BLaER1 treated with 17β-estradiol and CSF1 and Interleukin-3, amounts not matched to agents 10 nM and 100 nM (cell line): ENCODE results near the gene AAGAB.

Experiments used
- H3K27ac ChIP-seq, 11 experiments: shearing (Covaris generic); formaldehyde crosslinking; 2 replicates each; pipeline ENCODE4 v1.8.1; 2022
- H3K27me3 ChIP-seq, 11 experiments: shearing (Covaris generic); formaldehyde crosslinking; 2 replicates each; pipeline ENCODE4 v1.8.1; 2022
- H3K36me3 ChIP-seq, 11 experiments: shearing (Covaris generic); formaldehyde crosslinking; 2 replicates each; pipeline ENCODE4 v1.8.1; 2022
- H3K4me1 ChIP-seq, 10 experiments: shearing (Covaris generic); formaldehyde crosslinking; 2 replicates each; pipeline ENCODE4 v1.8.1; 2022
- H3K4me2 ChIP-seq, 11 experiments: shearing (Covaris generic); formaldehyde crosslinking; 2 replicates each; pipeline ENCODE4 v1.8.1; 2022
- H3K4me3 ChIP-seq, 10 experiments: shearing (Covaris generic); formaldehyde crosslinking; 2 replicates each; pipeline ENCODE4 v1.8.1; 2022
- H3K9ac ChIP-seq, 11 experiments: shearing (Covaris generic); formaldehyde crosslinking; 2 replicates each; pipeline ENCODE4 v1.8.1; 2022
- H3K9me3 ChIP-seq, 11 experiments: shearing (Covaris generic); formaldehyde crosslinking; replicated peaks in 1 of 11; 2 replicates each; pipeline ENCODE4 v1.8.1; 2022
- H4K20me1 ChIP-seq, 11 experiments: shearing (Covaris generic); formaldehyde crosslinking; 2 replicates each; pipeline ENCODE4 v1.8.1; 2022
- Cebpa-rat ChIP-seq, 11 experiments: shearing (Covaris generic); IDR thresholded peaks; 2 replicates each; pipeline ENCODE4 v1.8.1; 2022

The AAGAB gene

GRCh38 chr15:67177752-67178151 is 76.7 kb downstream of the AAGAB start:
- TF ChIP-seq Cebpa-rat (IDR thresholded peaks at IDR 0.05) = peak in 2 of 11 experiments; percentile 47 to 59; a peak in 2 of 22 replicates
- Histone ChIP-seq H4K20me1 (peaks cover 3 to 96% (median 71%) of the 10 kb centered on the region in 11 experiments; a peak in 17 of 22 replicates), H3K9me3 (no peaks in the 10 kb centered on the region), H3K27me3 (no peaks in the 10 kb centered on the region), H3K36me3 (peaks cover 88 to 99% (median 98%) of the 10 kb centered on the region in 11 experiments), H3K4me3 (no peak overlapping the region), H3K4me1 (peaks cover 26 to 77% (median 60%) of the 10 kb centered on the region in 10 experiments), H3K9ac (peak overlapping the region in 7 of 11 experiments; percentile 28 to 74 (median 47); a peak in 9 of 22 replicates), H3K27ac (peak overlapping the region in 9 of 11 experiments; percentile 61 to 89 (median 85); a peak in 17 of 22 replicates), H3K4me2 (peak overlapping the region in 10 of 11 experiments; percentile 12 to 93 (median 72); a peak in 16 of 22 replicates)

- Histone ChIP-seq H3K27ac (peak overlapping the region in 10 of 11 experiments; percentile 61 to 89 (median 84); a peak in 20 of 22 replicates), H3K4me1 (peaks cover 26 to 88% (median 69%) of the 10 kb centered on the region in 10 experiments), H3K9me3 (no peaks in the 10 kb centered on the region), H3K9ac (peak overlapping the region; percentile 1 to 75 (median 68); a peak in 16 of 22 replicates), H3K4me2 (peak overlapping the region; percentile 12 to 93 (median 81); a peak in 20 of 22 replicates), H3K27me3 (no peaks in the 10 kb centered on the region), H3K36me3 (peaks cover 89 to 99% (median 98%) of the 10 kb centered on the region in 11 experiments), H4K20me1 (peaks cover 9 to 98% (median 85%) of the 10 kb centered on the region in 11 experiments; a peak in 17 of 22 replicates), H3K4me3 (0 out of 20 replicates have a peak overlapping the region, but pooled peaks of 1 of the 10 experiments have one; percentile 6)
- no peak for TF ChIP-seq Cebpa-rat (IDR thresholded peaks at IDR 0.05)
These were observed 78.1 kb downstream of the AAGAB start for GRCh38 chr15:67176195-67176971.

GRCh38 chr15:67175643-67176071 is 78.8 kb downstream of the AAGAB start:
- Histone ChIP-seq H3K36me3 (peaks cover 90 to 100% (median 99%) of the 10 kb centered on the region in 11 experiments), H4K20me1 (peaks cover 9 to 100% (median 90%) of the 10 kb centered on the region in 11 experiments; a peak in 19 of 22 replicates), H3K4me1 (peaks cover 27 to 88% (median 70%) of the 10 kb centered on the region in 10 experiments), H3K27ac (peak overlapping the region in 10 of 11 experiments; percentile 61 to 89 (median 84); a peak in 21 of 22 replicates), H3K27me3 (no peaks in the 10 kb centered on the region), H3K4me3 (peak overlapping the region in 4 of 10 experiments; percentile 6 to 21 (median 18); a peak in 4 of 20 replicates), H3K9ac (peak overlapping the region; percentile 3 to 75 (median 68); a peak in 18 of 22 replicates), H3K9me3 (no peaks in the 10 kb centered on the region), H3K4me2 (peak overlapping the region; percentile 12 to 93 (median 81); a peak in 20 of 22 replicates)
- peak; percentile 63 to 94 (median 85); a peak in 19 of 22 replicates for TF ChIP-seq Cebpa-rat (IDR thresholded peaks at IDR 0.05)

DNA sequence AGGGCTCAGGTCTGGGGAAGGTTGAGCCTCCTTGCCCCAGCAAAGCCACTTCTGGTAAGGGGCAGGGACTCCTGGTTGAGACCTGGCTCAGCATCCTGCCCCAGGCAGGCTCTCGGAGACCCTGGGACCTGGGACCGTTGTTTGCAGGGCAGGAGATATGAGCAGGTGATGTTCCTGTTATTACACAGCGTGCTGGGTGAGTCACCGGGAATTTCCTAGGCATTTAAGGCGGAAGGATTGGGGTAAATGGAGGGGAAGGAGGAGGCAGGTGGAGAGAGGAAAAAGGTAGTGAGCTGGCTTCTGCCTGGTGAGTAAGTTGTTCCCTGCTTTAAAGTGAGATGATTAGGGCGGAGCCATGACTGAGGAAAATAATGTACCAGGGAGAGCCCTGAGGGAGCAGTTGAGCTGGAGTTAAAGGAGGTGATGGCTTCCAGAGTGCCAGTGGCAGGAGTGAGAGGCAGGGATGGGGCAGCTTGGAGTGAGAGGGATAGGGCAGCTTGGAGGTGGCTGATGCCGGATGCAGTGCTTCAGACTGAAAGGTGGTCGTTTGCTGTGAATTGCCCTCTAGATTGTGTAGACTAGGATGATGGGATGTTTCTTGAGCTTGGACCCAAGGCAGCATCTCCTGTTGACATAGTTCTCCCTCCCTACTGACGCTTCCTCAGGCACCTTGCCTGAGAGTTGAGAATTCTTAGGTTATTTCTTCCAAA is 79.4 kb downstream of the AAGAB start:
- Histone ChIP-seq H3K27ac (peak overlapping the region in 10 of 11 experiments; percentile 61 to 89 (median 84); a peak in 21 of 22 replicates), H3K36me3 (peaks cover 90 to 100% (median 99%) of the 10 kb centered on the region in 11 experiments), H3K4me3 (peak overlapping the region in 5 of 10 experiments; percentile 6 to 21 (median 17); a peak in 6 of 20 replicates), H3K4me1 (peaks cover 33 to 92% (median 75%) of the 10 kb centered on the region in 10 experiments), H3K4me2 (peak overlapping the region in 10 of 11 experiments; percentile 55 to 93 (median 82); a peak in 19 of 22 replicates), H3K27me3 (no peaks in the 10 kb centered on the region), H4K20me1 (peaks cover 9 to 100% (median 91%) of the 10 kb centered on the region in 11 experiments; a peak in 19 of 22 replicates), H3K9me3 (no peaks in the 10 kb centered on the region), H3K9ac (peak overlapping the region; percentile 3 to 75 (median 68); a peak in 19 of 22 replicates)
- no peak for TF ChIP-seq Cebpa-rat (IDR thresholded peaks at IDR 0.05)

GRCh38 chr15:67174446-67174845 is 80.0 kb downstream of the AAGAB start:
- H3K27me3 ChIP-seq = no peaks in the 10 kb centered on the region
- H4K20me1 ChIP-seq = peaks cover 9 to 100% (median 91%) of the 10 kb centered on the region in 11 experiments; a peak in 20 of 22 replicates
- peaks cover 90 to 100% (median 99%) of the 10 kb centered on the region in 11 experiments for H3K36me3 ChIP-seq
- peak overlapping the region in 10 of 11 experiments; percentile 1 to 75 (median 66); a peak in 12 of 22 replicates for H3K9ac ChIP-seq
- H3K9me3 ChIP-seq = no peaks in the 10 kb centered on the region
- peak overlapping the region in 10 of 11 experiments; percentile 61 to 89 (median 84); a peak in 20 of 22 replicates for H3K27ac ChIP-seq
- H3K4me1 ChIP-seq = peaks cover 39 to 97% (median 80%) of the 10 kb centered on the region in 10 experiments
- peak overlapping the region in 3 of 10 experiments; percentile 4 to 17 (median 6); a peak in 3 of 20 replicates for H3K4me3 ChIP-seq
- TF ChIP-seq Cebpa-rat (IDR thresholded peaks at IDR 0.05) = 0 out of 22 replicates have a peak, but pooled peaks of 1 of the 11 experiments have one; percentile 11
- H3K4me2 ChIP-seq = peak overlapping the region in 9 of 11 experiments; percentile 65 to 93 (median 82); a peak in 18 of 22 replicates

DNA sequence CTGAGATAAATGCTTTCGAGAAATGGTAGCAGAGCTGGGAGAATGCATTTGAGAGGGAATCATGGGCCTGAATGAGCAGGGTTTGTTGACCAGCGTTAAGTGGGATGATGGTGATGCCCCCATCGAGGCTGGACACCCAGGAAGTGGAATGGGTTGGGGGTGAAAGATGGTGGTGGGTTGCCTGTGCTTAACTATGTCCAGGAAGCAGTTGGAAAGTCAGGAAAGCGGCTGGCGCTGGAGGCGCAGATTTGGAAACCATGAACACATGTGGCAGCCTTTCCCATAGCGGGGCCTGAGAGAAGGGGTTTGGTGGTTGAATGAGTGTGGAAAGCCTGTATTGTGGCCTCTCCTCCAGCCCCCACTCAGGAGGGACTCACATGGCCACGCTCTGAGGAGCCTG is 80.7 kb downstream of the AAGAB start:
- peak overlapping the region in 9 of 11 experiments; percentile 65 to 93 (median 82); a peak in 17 of 22 replicates for H3K4me2 ChIP-seq

DNA sequence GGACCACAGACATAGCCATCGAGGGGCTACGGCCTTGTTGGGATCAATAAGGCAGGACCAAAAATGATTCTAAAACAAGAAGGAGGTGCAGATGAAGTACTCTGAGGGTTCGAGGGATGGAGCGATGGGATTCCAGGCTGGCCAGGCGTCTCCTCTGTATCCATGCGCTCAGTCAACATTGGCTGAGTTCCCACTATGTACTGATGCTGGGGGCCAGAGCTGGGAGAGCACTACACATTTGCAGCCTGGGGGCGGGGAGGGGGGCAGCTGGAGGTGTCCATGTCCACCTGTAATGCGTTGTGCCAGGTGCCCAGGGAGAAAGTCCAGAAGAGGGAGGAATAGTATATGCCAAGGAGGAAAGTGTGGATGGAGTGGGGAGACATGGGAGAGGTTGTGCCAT is 81.5 kb downstream of the AAGAB start:
- Histone ChIP-seq H3K36me3 (peaks cover 90 to 100% (median 99%) of the 10 kb centered on the region in 11 experiments), H3K27me3 (no peaks in the 10 kb centered on the region), H3K27ac (peak overlapping the region in 7 of 11 experiments; percentile 81 to 89 (median 86); a peak in 9 of 22 replicates), H3K4me1 (peaks cover 39 to 95% (median 77%) of the 10 kb centered on the region in 10 experiments), H3K9ac (no peak overlapping the region), H3K9me3 (no peaks in the 10 kb centered on the region), H4K20me1 (peaks cover 9 to 100% (median 91%) of the 10 kb centered on the region in 11 experiments; a peak in 20 of 22 replicates), H3K4me2 (peak overlapping the region in 7 of 11 experiments; percentile 71 to 93 (median 85); a peak in 12 of 22 replicates), H3K4me3 (no peak overlapping the region)
- TF ChIP-seq Cebpa-rat (IDR thresholded peaks at IDR 0.05) = no peak

More for the DNA sequence above, 80.7 kb downstream of the AAGAB start:
- H3K36me3 ChIP-seq = peaks cover 90 to 100% (median 99%) of the 10 kb centered on the region in 11 experiments
- no peaks in the 10 kb centered on the region for H3K9me3 ChIP-seq
- peak overlapping the region in 6 of 11 experiments; percentile 1 to 75 (median 40); a peak in 5 of 22 replicates for H3K9ac ChIP-seq
- peak overlapping the region in 1 of 10 experiments; percentile 17; a peak in 1 of 20 replicates for H3K4me3 ChIP-seq
- peaks cover 39 to 96% (median 80%) of the 10 kb centered on the region in 10 experiments for H3K4me1 ChIP-seq
- H3K27me3 ChIP-seq = no peaks in the 10 kb centered on the region
- H4K20me1 ChIP-seq = peaks cover 9 to 100% (median 90%) of the 10 kb centered on the region in 11 experiments; a peak in 20 of 22 replicates
- no peak for TF ChIP-seq Cebpa-rat (IDR thresholded peaks at IDR 0.05)
- H3K27ac ChIP-seq = peak overlapping the region in 10 of 11 experiments; percentile 21 to 89 (median 84); a peak in 17 of 22 replicates
